ENCODE data around the gene BICDL2.

The BICDL2 gene

GRCh38 chr16:3027983-3028715, 8.6 kb downstream of the BICDL2 start:
- peak; percentile 96 for TF ChIP-seq CTCF (IDR thresholded peaks at IDR 0.05)
- no peak for TF ChIP-seq ZFX (IDR thresholded peaks at IDR 0.05; ENCODE audit: borderline replicate concordance)
- H3K27ac ChIP-seq = peak overlapping the region; percentile 70

GRCh38 chr16:3027489-3027795, 9.3 kb downstream of the BICDL2 start:
- peak overlapping the region; percentile 70 for H3K27ac ChIP-seq
- no peak for TF ChIP-seq ZFX (IDR thresholded peaks at IDR 0.05; ENCODE audit: borderline replicate concordance)
- TF ChIP-seq CTCF (IDR thresholded peaks at IDR 0.05) = no peak

GRCh38 chr16:3026609-3027488, 9.9 kb downstream of the BICDL2 start:
- no peak for TF ChIP-seq ZFX (IDR thresholded peaks at IDR 0.05; ENCODE audit: borderline replicate concordance)
- TF ChIP-seq CTCF (IDR thresholded peaks at IDR 0.05) = no peak
- H3K27ac ChIP-seq = peak overlapping the region; percentile 70; the same call in 1 of the 2 replicates

GRCh38 chr16:3026003-3026378, 10.8 kb downstream of the BICDL2 start:
- no peak overlapping the region for H3K27ac ChIP-seq
- TF ChIP-seq CTCF (IDR thresholded peaks at IDR 0.05) (no peak), ZFX (IDR thresholded peaks at IDR 0.05; ENCODE audit: borderline replicate concordance) (no peak)

- TF ChIP-seq CTCF (IDR thresholded peaks at IDR 0.05) (no peak), ZFX (IDR thresholded peaks at IDR 0.05; ENCODE audit: borderline replicate concordance) (no peak)
- H3K27ac ChIP-seq = peak overlapping the region; percentile 88
Observed at GRCh38 chr16:3025032-3026002, 11.4 kb downstream of the BICDL2 start.

- peak within 1 kb of the TSS; percentile 88 for H3K27ac ChIP-seq
- no peak for TF ChIP-seq CTCF (IDR thresholded peaks at IDR 0.05)
- no peak for TF ChIP-seq ZFX (IDR thresholded peaks at IDR 0.05; ENCODE audit: borderline replicate concordance)
Observed at GRCh38 chr16:3023669-3024478, 12.9 kb downstream of the BICDL2 start, which contains the start of the genes HCFC1R1 and THOC6. TSS of gene HCFC1R1 (minus strand) at chr16:3023942. CDS start at chr16:3023941, 1 bp downstream. TSS of gene THOC6 (plus strand) at chr16:3024035. CDS start at chr16:3024327, 292 bp downstream.

Data from 22Rv1 (cell line).